GM19328 (cell line): ENCODE results near the gene PCED1B.
"Not testable (repeated sequence)": the region's sequence is repeated elsewhere in the genome, so short reads cannot be mapped to it uniquely, and the experiment has no call there.

Experiments
- ATAC-seq: cut with Tn5 transposase; IDR thresholded peaks from one replicate; pipeline ENCODE4 v1.9.1; 2021; ENCODE audit warnings: mild to moderate bottlenecking, moderate library complexity; ENCODE audit not compliant: unreplicated experiment

PCED1B gene

DNA sequence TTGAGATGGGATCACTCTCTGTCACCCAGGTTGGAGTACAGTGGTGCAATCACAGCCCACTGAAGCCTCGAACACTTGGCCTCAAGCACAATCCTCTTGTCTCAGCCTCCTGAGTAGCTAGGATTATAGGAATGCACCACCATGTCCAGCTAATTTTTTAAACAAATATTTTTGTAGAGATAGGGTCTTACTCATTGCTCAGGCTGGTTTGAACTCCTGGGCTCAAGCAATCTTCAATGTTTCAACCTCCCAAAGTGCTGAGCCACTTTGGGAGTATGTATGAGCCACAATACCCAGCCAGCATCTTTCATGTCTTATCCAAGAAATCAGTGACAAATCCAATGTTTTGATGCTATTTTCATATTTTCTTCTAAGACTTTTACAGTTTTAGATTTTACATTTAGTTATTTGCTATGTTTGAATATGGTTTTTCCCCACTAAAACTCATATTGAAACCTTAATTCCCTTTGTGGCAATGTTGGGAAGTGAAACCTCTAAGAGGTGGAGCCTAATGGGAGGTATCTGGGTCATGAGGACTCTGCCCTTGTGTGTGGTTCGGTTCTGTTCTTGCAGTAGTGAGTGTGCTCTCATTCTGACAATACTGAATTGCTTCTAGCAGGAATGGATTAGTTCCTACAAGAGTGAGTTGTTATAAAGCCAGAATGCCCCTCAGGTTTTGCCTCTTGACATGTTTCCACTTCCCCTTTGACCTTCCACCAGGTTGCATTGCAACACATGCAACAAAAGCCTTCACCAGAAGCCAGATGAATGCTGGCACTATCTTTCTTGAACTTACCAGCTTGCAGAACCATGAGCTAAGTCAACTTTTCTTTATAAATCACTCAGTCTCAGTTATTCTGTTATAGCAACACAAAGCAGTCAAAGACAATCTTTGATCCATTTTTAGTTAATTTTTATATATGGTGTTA is 81.2 kb downstream of the PCED1B start:
- ATAC-seq, result no peak

DNA sequence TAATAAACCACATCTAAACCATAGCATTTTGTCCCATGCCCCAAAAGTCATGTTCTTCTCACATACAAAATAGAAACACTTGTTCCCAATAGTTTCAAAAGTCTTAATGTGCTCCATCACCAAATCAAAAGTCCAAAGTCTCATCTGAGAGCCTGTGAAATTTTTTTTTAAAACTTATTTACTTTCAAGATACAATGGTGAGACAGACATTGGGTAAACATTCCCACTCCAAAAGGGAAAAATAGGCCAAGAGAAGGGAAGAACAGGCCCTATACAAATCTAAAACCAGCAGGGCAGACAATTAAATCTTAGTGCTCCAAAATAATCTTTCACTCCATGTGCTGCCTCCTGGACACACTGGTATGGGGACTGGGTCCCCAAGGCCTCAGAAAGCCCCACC is 84.7 kb downstream of the PCED1B start:
- ATAC-seq, result no peak

DNA sequence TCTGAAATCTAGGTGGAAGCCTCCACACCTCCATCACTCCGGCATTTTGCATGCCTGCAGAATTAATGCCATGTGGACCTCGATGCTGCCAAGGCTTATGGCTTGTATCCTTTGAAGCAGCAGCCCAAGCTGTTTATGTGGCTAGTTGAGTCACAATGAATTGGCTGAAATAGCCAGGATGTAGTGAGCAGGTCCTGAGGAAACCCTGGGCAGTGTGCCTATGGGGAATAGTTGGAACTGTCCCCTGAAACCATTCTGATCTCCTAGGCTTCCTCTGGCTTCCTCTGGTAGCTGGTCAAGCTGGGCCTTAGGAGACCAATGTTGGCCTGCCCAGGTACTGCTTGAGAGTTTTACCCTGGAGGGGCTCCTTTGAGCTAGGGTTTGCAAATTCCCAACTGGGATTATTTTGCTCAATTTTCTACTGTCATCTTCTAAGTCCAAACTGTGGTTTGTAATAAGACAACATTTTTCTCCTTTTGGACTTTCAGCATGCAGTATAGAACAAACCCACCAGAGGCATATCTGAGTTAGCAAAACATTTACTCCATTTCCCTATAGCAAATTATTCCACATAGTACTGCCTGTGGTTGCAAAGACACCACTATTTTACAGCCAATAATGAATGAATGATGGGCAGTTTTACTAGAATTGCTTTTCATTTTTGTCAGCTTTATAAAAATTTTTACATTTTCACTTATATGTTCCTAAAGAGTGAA is 85.5 kb downstream of the PCED1B start:
- no peak for ATAC-seq

DNA sequence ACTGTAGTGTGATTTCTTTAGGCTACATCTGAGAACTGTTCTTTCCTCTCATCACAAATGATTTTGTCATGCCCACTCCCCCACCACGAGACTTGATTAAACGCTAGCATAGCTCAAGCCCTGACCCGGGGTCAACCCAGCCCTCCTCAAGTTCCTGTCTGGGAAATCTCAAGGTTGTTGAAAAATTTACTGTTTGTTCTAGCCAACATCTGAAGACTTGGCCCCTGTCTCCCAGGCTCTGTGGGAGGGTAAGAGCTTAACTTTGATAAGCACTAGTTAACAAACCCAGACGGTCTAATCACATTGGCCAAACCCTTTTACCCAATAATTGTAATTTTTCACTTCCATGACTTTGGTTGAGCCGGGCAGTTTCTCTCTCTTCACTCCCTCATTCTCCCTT is 86.5 kb downstream of the PCED1B start:
- no peak for ATAC-seq

DNA sequence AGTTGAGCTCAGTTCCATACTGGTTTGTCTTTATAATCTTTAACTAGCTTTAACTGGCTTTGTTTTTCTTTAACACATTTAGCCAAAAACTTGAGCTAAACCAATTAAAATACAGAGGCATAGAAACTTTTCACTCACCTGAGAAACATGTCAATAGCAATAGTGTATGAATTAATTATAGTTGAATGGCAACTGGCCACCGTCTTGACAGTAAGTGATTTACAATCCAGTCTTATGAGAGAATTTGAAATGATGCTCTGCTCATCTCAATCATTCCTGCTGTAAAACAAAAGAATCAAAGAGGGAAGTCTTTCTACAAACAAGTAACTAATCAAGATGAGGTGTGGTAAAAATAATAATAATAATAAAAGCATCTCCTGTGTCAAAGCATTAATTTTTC is 86.9 kb downstream of the PCED1B start:
- ATAC-seq, result no peak

DNA sequence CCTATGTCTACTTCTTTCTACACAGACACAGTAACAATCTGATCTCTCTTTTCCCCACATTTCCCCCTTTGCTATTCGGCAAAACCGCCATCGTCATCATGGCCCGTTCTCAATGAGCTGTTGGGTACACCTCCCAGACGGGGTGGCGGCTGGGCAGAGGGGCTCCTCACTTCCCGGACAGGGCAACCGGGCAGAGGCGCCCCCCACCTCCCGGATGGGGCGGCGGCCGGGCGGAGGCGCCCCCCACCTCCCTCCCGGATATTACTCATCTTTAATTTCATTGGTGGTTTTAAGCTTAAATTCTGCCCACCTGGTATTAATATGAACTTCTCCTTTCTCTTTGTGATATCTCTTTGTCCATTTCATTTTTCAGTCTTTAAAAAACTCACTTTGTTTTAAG is 90.9 kb downstream of the PCED1B start:
- not testable (repeated sequence) for ATAC-seq

DNA sequence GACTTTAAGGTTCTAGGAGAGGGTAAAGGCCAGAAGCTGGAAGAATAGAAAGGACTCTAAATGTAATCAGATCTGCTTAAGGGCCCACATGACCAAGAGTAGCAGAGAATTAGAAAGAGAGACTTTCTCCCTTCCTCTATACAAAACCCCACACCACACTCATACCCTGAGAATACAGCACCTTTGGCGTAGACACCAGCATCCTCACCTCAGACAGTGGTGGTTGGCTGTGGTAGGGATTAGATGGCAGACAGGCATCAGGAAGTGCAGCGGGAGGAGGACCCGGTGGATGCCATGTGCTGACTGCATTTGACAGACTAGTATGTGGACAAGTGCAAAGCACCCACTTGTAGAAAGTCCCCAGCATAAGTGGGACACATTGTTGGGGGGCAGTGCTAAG is 98.6 kb downstream of the PCED1B start:
- ATAC-seq, result no peak

DNA sequence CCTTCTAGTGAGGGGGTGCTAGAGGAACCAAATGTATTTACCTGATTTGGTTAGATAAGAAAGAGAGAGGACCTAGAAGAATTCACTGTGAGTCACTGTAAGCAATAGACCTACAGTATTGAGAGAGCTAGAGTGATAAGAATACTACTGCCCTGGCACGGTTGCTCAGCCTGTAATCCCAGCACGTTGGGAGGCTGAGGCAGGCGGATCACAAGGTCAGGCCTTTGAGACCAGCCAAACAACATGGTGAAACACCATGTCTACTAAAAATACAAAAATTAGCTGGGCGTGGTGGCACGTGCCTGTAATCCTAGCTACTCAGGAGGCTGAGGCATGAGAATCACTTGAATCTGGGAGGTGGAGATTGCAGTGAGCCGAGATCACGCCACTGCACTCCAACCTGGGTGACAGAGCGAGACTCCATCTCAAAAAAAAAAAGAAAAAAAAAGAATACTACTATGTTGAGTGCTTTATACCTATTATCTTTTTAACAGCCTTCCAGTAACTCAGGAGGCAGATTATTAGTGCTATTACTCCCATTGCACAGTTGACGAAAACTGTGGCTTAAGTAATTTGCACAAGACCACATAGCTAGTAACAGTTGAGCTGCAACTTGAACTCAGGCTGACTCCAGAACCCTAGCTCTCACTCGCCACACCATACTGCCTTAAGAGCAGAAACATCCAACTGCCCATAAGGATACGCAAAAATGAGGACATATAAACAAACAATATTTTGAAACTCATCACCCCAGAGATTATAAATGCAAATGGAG is 102.9 kb downstream of the PCED1B start:
- ATAC-seq, result not testable (repeated sequence)

DNA sequence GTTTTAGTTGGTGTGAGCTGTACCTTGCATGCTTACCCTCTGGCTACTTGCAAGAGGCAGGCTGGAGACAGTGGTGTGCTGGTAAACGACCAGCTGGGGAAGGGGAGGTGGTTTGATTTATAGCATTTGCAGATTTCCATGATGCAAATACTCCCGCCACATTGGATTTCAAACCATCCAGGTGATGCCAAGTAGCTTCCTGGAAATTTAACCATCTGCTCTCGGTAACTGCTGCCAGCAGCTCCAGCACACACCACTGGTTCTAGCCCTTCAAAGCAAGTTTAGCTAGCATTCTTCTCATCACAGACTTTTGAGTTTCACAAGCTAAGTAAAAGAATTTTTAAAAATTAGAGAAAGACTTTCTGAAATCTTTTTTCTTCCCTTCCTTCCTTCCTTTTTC is 104.8 kb downstream of the PCED1B start:
- ATAC-seq, result no peak

DNA sequence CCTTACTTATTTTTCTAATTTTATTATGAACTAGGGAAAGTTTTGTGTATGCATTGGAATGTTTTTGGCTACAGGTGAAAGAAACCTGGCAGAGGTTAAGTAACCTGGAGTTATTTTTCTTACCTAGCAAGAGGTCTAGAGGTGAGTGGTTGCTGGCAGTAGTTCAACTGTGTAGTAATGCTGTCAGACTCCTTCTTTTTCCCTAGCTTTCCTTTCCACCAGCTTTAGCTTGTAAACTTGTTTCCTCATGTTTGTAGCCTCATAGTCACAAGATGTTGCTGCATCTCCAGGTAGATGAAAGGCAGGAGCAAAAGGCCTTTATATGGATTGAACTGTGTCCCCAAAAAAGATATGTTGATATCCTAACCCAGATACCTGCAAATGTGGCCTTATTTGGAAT is 105.4 kb downstream of the PCED1B start:
- no peak for ATAC-seq

DNA sequence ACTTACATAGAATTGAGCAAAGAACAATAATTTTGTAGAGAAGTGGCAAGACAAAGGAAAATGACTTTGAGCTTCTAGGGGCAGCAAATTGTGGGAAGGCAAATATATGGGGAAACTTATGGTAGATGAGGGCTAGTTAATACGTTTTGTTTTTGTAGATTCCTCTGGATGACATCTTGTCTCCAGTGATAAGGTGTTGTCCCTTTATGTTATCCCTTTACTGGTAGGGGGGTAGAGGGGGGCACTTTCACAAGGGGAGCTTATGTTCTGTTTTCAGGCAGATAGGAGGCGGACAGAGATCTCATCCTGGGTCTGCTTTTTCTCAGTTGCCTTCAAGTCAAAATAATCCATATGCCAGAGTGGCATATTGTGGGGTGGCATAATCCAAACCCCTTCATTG is 106.8 kb downstream of the PCED1B start:
- ATAC-seq, result no peak

DNA sequence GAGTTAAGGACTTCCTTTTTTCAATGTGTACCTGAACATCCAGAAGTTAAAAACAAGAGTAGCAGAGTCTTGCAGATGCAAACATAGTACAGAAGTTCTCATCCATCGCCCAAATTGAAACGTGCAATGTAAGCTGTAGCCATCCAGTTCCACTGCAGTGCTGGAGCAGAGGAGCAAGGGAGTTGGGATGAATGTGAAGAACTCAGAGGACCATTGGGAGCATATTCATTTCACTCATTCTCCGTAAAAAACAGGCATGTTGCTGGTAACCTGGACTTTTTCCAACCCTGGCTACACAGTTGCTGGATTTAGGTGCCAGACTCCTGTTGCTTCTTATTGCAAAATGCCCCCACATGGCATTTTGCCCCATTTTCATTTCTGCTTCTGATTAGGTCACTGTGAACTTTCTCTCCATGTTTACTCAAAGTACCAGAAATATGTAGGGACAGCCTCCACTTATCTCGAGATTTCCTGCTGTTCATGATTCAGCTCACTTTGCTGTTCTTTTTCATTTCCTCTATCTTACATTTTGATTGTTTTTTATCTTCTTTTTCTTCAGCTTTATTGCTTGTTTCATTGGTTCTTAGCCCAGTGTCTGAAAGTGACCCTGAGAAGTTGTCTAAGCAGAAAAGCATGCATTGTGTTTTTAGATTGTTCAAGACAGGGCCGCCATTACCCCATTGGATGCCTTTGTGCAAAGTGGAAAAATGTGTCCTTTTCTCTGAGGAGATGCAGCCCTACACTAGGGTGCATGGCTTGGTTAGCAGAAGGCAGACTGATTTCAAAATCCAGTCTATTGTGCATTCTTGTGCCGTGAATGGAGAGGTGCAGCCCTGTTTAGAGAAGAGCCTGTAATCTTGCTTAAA is 109.4 kb downstream of the PCED1B start:
- no peak for ATAC-seq

DNA sequence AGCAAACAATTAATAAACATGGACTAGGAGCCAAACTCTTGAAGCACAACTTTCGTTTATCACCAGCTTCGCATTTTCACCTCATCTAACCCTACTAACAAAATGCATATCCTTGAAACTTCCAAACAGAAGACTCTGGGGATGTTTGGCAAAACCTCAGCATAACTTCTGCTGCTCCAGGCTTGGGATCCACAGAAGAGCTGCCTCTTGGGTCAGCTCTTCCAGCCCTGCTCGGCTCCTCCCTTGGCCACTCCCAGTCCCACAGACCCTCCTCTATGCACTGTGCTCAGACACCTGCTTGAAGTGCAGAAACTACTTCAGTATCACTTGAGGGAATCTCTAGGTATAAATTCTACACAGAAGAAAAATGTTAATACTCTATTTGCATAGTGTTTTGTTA is 110.3 kb downstream of the PCED1B start:
- no peak for ATAC-seq

DNA sequence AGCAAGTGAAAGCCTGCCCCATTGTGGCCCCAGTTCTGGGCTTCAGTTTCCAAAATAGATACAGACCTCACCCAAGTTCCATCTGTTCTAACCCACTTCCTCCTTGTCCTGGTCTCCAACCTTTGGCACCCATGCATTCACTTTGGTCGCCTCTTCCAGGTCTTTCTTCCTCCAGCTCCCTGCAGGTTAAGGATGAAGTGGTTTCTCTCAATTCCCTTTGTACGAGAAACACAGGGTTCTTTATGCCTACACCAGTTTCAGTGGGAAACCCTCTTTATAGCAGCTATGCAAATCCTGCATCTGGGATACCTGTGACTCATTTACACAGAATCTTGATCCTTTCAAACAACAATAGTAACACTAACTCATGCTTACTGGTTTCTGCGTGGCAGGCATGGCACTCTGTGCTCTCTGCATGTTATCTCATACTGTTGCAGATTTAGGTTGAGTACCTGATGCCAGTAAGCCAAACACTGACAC is 110.9 kb downstream of the PCED1B start:
- no peak for ATAC-seq

DNA sequence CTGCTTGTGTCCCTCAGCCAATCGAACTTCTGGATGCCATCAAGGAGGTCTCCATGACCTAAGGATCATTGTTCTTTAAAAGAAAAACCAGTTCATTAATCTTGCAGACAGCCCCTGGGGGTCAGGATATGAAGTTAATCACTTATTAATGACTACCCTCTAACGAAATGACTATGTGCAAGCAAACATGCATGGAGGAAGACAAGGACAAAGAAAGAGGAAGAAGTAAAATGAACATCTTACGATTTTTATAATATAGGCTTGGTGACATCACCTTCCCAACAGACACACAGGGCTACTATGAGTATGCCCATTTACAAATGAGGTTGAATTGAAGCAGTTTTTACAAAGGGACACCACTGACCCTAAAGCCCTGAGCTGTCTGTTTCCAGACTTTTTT is 111.5 kb downstream of the PCED1B start:
- ATAC-seq, result no peak

DNA sequence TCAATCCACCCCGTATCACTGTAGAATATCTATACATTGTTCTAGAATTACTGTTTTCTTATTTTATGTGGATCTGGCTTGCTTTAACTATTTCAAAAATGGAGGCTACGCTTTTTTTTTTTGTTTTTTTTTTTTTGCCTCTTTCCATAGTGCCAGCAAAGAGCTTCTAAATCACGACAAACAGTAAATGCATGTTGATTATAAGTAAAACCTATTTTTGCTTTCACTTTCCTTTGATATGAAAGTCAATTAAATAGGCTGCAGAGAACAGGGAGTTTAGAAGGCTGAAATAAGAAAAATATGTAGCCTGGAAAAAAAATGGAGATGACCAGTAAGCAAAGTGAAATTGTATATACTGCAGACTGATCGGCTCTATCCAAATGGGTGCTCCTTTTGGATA is 112.6 kb downstream of the PCED1B start:
- no peak for ATAC-seq

DNA sequence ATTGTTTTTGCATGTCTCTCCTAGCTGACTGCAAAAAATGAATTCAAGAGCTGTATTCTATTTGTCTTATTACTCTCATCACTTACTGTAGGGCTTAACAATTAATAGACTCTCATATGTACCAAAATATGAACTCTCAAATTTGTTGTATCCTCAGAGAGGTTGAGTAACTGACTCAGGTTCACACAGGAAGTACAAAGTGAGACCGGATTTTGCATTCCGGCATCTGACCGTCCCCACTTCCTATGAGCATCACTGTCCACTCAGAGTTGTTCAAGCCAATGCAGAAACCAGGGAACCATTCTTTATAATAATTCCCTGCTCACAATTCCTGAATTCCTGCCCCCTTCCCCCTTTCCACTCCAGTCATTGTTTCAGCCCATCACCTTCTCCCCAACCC is 113.6 kb downstream of the PCED1B start:
- no peak for ATAC-seq

DNA sequence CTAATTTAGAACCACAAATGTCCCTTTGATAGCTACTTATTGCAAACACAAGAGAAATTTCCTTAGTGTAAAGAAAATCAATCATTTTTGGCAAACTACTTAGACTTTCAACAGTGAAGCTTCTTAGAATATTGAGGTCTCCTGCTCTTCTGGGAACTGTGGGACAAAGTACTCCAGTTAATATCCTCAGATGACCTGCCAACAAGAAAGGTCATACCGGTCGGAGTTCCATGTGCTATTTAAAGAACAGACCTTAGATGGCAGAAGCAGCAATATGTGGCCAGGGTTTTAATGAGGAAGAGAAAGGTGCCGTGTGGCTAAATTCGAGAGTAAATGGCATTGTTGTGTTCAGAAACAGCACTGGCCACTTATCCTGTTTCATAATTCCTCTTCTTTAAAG is 115.1 kb downstream of the PCED1B start:
- ATAC-seq, result no peak

DNA sequence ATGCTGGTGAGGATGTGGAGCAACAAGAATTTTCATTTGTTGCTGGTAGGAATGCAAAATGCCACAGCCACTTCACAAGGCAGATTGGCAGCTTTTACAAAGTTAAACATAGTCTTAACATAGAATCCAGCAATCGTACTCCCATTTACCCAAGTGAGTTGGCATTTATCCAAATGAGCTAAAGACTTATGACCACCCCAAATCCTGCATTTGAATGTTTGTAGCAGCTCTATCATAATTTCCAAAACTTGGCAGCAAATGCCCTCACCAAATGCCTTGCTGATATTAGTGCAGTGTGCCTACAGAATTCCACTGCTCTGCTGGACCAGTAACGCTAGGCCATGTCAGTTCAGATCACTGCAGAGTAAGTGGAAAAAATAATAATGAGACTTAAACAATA is 121.0 kb downstream of the PCED1B start:
- ATAC-seq, result no peak

DNA sequence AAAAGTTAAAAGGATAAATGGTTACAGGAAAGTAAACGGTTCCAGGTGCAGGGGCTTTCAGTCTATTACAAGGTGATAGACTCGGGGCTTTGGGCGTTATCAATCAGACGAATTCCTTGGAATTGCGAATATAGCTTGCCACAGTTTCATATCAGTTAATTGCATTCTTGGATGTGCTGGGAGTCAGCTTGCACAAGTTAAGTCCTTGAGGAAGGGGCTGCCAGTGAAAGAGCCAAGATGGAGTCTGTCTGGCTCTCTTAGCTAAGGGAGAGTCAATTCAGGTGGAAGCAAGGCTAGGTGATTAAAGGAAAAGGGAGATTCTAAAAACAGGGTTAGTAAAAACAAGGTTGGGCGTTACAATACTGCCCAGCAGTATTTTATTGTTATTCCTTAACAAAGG is 121.8 kb downstream of the PCED1B start:
- not testable (repeated sequence) for ATAC-seq
